GM21717 (cell line): ENCODE results near the gene ADISSP.

Source experiments
- ATAC-seq: cut with Tn5 transposase; IDR thresholded peaks from one replicate; pipeline ENCODE4 v1.9.1; 2021; ENCODE audit warnings: mild to moderate bottlenecking, moderate library complexity; ENCODE audit not compliant: unreplicated experiment

Gene ADISSP

DNA sequence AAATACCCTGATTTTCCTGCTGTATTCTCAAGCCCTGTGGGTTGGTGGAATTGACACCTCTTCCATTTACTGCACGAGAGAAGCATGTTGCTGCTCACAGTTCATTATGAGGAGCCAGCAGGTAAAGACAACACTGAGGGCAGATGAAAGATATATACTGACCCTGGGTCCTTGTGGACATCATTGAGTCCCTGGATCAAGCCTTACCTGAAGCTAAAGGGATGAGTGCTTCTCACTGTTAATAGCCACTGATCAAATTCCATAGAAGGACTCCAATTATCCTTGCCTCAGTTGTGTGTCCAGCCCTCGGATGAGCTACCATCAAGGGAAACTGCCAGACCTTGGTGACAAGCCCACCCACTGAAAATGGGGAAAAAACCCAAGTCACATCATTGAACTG, 47.5 kb downstream of the ADISSP start:
- ATAC-seq: no peak

DNA sequence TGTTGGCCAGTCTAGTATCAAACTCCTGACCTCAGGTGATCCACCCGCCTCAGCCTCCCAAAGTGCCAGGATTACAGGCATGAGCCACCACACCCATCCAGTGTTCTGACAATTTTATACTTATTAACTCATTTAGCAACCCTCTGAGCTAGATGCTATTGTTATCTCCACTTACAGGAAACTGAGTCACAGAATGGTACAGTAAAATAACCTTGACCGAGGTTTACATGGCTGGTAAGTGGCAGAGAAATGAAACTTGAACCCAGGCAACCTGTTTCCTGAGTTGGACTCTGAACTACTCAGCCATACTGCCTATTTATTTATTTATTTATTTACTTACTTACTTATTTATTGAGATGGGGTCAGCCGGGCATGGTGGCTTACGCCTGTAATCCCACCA, 48.5 kb downstream of the ADISSP start:
- ATAC-seq: no peak

DNA sequence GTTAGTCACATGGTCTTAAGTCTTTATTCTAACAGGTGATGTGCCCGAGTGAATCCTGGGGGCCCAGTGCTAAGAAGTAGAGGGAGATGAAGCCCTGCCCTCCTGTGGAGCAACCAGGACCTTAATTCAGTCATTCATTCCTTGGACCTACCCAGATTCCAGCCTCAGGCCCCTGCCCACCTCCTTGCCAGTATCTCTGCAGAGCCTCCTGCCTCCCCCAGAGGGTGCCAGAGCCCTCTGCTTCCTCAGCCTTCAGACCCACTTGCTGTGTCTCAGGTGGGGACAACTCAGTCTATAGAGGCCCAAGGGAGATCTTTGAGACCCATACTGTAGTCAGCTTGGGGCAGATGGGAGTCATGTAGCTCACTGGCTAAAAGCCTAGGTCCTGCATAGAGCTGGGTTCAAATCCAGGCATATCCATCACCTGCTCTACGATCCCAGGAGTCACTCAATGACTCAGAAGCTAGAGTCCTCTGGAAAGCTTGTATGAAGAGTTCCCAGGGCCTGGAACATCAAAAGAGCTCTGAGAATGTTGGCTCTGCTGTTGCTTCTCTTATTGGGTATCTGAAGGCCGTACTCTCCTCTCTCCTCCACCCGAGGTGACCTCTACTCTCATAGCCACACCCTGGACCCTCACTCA, 51.2 kb downstream of the ADISSP start:
- no peak for ATAC-seq

DNA sequence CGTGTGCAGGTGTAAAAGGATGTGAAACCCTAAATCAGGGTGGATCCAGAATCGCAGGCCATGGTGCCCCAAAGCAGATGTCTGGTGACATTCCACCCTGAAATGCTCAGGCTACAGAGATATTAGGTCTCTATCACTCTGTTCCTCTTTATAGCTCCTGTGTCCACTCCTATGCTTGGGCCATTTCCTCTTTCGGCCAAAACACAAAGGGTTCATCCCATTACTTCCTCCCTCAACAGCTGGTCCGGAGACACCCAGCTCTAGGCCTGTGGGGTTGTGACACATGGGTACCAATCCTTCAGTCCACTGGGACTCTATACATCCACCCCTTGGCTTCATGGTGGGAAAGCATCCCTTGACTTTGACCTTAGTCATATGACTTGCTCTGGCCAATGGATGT, 53.5 kb downstream of the ADISSP start:
- no peak for ATAC-seq

DNA sequence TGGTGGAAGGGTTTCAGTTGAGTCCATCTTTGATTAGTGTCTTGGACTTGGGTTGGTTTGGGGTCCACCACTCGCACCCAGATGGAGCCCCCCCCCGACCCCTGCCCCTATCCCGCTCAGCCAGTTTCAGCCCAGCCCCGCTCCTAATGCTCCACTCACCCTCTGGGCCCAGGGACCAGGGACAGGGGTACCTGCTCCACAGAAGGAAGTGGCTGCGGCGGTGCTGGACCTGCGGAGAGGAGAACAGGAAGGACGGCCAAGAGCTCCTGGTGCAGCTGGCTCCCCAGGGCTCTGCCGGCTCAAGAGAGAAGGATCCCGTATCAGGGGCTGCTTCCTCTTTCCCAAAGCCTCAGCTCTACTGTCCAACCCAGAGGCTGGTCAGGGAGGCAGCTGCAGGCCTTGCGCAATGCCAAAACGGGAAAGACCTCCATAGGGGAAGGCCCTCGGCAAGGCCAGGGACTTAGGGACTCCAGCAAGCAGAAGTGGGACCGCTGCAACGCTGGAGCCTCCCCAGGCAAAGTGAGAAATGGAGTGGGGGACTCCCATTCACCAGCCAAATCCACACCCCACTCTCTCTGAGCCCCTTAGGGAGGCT, 55.2 kb downstream of the ADISSP start, which contains the start of gene SIGLEC1:
SIGLEC1 (minus strand) TSS at position 322 of the 595 bp plus-strand sequence. CDS start 5,472 bp downstream, outside the sequence.
- ATAC-seq: no peak

DNA sequence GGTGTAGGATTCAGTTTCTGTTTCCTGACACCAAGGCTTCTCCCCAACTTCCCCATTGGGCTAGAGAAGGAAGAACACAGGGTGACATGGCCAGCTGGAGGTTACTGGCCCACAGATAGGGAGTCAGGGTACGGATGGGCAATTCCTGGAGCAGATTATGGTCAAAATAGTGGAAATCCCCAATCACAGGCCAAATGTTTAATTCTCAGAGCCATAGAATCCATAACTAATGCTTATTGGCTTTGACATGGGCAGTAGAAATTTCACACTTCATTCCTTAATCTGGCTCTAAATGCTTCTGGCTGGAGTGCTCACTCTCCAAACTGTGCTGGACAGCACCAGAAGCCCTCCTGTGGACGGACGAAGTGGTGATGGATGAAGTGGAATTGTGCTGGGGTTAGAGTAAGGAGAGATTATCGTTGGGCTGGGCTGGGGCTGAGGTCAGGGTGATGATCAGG, 56.0 kb downstream of the ADISSP start:
- no peak for ATAC-seq

DNA sequence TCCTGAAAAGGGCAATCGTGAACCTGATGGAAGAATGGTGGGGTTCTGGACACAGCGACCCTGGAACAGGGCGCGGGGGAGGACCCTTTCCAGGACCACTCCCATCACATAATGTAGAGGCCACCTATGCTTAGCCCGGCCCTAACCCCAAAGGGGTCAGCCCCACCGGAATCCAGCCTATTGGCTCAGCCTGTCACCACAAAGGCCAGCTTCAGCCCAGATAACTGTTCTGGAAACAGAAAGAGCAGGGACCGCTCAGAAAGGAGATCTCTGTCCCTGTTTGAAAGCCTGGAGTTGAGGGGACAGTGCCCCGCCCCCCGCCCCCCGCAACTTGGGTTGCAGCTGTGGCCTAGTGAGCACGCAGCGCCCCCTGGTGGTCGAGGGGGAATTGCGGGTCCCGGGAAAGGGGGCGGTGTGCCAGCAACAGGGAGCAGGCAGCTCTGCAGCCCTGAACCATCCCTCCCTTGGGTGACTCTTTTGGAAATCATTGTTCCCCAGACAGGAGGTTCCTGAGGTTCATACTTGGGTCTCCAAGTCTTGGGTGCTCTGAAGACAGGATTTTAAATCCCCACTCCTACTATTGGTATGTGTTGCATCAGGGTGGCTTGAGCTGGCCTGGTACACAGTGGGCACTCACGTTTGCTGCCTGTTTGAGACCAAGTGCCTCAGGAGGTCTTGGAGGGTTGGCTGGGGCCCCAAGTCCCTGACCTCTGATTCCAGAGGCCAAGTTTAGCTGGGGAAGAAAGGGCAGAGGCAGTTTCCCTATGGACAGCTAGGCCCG, 56.7 kb downstream of the ADISSP start:
- ATAC-seq: no peak

DNA sequence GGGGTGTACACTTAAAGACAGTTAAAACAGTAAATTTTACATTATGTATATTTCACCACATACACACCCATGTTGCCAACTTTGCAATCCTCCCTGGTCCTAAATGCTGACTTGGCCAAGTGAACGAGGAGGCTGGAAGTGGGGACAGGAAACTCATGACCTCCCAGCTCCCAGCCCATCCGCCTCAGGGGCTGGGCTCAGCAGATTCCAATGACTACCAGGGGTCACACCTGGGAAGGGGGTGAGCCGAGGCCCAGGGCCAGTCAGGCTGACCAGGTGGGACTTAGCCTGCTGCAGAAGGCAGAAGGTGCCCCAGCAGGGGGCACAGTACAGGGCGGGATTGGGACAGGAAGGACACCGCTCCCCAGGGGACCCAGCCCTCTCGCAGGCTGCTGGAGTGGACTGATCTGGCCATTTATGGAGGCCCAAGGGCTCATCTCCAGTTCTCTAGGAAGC, 57.5 kb downstream of the ADISSP start:
- ATAC-seq: no peak

DNA sequence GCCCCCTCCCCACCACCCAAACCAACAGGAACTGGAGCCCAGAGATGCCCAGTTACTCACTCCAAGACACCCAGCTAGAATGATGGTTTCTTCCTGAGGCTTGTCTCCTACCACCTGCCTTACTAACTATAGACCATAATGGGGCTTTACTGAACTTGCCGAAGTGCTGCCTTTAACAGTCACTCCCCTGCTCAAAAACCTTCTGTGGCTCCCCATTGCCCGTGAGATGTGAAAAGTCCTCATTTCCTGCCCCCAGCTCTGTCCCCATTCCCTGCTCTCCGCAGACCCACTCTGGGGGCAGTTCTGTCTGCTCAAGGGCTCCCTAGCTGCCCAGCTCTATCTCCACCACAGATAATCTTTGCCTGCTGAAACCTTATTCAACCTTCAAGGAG, 60.0 kb downstream of the ADISSP start:
- no peak for ATAC-seq

DNA sequence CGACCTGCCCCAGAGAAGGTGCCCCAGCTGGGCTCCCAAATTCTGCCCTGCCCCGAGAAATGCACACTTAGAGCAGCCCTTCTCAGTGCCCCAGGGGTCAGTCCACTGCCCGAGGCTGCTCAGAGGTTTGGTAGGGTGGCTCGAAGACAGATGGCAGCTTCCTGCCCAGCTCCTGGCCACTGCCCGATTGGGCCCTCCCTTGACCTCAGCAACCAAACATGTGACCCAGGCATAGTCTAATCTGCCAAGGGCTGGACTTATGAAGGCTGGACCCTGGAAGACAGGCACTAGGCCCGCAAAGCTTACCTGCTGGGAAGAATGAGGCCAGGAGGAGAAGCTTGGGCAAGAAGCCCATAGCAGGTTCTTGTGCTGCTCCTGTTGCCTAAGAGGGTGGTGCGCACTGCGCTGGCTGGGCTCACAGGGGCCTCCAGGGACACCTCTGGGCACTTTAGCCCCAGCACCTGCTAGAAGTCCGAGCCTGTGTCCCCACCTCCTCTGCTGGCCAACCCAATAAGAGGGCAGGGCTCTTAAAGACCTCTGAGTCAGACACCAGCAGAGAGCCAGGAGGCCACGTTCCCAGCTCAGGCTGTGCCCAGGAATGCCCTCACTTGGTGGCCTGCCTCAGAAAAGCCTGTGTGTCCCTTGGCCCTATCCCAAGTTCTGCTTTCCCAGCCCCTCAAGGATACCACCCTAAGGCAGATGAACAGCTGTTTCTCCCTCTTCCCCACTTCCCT, 60.6 kb downstream of the ADISSP start:
- ATAC-seq: no peak

DNA sequence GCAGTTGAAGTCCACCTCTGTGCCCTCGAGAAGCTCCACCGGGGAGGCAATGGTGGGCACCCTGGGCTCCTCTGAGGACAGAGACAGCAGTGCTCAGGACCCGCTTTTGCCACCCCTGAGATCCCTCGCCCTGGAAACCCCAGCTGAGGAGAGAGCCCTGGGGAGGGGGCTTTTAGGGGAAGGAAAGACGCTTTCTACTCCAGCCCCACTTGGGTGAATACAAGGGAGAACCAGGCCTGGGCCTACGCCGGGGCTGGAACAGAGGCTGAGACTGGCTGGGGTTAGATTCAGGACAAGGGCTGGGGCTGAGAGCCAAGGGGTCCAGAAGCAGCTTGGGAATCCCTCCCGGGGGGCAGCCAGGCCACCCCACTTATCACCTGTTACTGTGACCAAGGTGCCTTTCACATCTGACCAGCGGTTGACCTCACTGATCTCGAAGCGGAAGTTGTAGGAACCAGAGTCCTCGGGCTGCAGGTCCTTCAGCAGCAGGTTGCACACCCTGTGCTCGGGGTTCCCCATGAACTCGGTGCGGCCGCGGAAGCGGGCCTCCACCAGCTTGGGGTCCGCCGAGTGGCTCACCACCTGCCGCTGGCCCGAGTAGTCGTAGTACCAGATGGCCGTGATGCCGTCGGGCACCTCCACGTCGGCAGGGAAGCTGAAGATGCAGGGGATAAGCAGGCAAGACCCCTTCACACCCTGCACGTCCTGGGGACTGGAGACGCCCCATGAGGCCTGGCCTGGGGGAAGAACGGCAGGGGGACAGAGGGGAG, 61.4 kb downstream of the ADISSP start:
- ATAC-seq: no peak

DNA sequence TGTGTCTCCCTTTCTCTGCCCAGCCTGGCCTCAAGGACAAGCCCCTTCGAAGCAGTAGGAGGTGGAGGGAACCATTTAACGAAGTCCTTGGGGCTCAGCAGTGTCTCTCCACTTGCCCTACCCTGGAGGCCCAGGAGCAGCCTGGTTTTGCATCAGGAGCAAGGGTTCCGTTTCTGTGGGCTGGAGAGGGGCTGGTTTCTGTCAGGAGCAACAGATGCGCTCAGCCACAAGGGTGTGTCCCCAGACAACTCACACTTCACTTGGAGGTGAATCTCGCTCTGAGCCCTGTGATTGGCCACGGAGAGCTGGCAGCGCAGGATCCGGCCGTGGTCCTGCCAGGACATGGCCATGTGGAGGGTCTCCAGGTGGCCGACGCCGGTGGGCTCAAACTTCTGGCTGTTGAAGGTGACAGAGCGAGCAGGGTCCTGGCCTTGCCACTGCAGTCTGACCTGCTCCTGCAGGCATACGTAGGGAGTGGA, 62.0 kb downstream of the ADISSP start:
- no peak for ATAC-seq

DNA sequence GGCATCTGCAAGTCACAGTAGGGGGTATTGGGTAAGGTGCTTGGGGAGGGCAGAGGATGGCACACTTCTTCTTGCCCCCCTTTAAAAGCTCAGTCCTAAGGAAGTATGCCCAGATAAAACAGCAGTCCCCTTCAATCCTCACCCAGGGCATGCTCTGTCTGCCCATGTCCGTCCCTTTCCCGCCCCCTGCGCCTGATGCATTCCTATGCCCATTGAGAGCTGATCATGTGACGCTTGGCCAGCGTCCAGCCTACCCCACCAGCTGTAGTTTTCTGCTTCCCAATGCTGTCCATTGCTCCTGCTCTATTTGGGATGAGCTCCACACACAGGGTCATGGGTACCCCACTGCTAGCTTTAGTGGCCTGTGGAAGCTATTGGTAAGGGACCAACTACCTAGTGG, 63.5 kb downstream of the ADISSP start:
- no peak for ATAC-seq
